Articular chondrocyte of knee joint (primary cell): ENCODE results near the gene MAD2L1BP. TPM values are rescaled to one million over a fixed set of nuclear protein-coding genes. Genes with fewer than 3 reads are reported as not detected.

Experiments used
- total RNA-seq: library from RNA; depleted of rRNA; stranded (reverse); fragments of >200 nt; gene quantifications from 2 replicates; pipeline ENCODE4 v1.2.3, GENCODE V29; 2012

The MAD2L1BP gene
- total RNA-seq: 26.1 and 29.3 TPM in 2 replicates

GRCh38 chr6:43635387-43636307, at the start of gene MAD2L1BP:
Gene MAD2L1BP (plus strand): TSS chr6:43635840. CDS start chr6:43635876, 36 bp downstream.

GRCh38 chr6:43629104-43629504, 6.5 kb upstream of the MAD2L1BP start, which contains the start of gene GTPBP2:
Gene GTPBP2 (minus strand): TSS chr6:43629264. CDS start chr6:43629162, 102 bp downstream.

GRCh38 chr6:43644940-43645612, 9.4 kb downstream of the MAD2L1BP start, which contains the start of gene RSPH9:
Gene RSPH9 (plus strand): TSS chr6:43645036. CDS start chr6:43645099, 63 bp downstream.

GRCh38 chr6:43687437-43688347, 52.1 kb downstream of the MAD2L1BP start, which contains the start of gene MRPS18A:
Gene MRPS18A (minus strand): TSS chr6:43687791. CDS start chr6:43687779, 12 bp downstream.

Other genes with a start within 250 kb of the MAD2L1BP start
- 17.5 and 17.6 TPM in 2 replicates for gene ABCC10, start 208.3 kb upstream of the MAD2L1BP start, total RNA-seq
- 0.11 TPM in 1 of 2 replicates, not detected in the other for gene DLK2, start 180.3 kb upstream of the MAD2L1BP start, total RNA-seq
- 12.4 and 13.7 TPM in 2 replicates for gene TJAP1, start 158.3 kb upstream of the MAD2L1BP start, total RNA-seq
- gene LRRC73, start 125.5 kb upstream of the MAD2L1BP start, total RNA-seq: 0.32 and 0.39 TPM in 2 replicates
- 109 and 122 TPM in 2 replicates for gene YIPF3, start 118.9 kb upstream of the MAD2L1BP start, total RNA-seq
- 24.3 and 29.1 TPM in 2 replicates for gene POLR1C, start 118.8 kb upstream of the MAD2L1BP start, total RNA-seq
- gene XPO5, start 59.8 kb upstream of the MAD2L1BP start, total RNA-seq: 25.8 and 26.0 TPM in 2 replicates
- 20.1 and 28.2 TPM in 2 replicates for gene POLH, start 59.7 kb upstream of the MAD2L1BP start, total RNA-seq
- 42.7 and 51.7 TPM in 2 replicates for gene GTPBP2, start 6.6 kb upstream of the MAD2L1BP start, total RNA-seq
- 0.65 and 0.86 TPM in 2 replicates for gene RSPH9, start 9.2 kb downstream of the MAD2L1BP start, total RNA-seq
- gene MRPS18A, start 52.0 kb downstream of the MAD2L1BP start, total RNA-seq: 28.1 and 29.0 TPM in 2 replicates
- gene VEGFA, start 134.4 kb downstream of the MAD2L1BP start, total RNA-seq: 68.2 and 78.4 TPM in 2 replicates